NB4 (cell line): ENCODE measurements around the gene LYSMD1.

ENCODE experiments used
- CTCF ChIP-seq: IDR thresholded peaks from one replicate; pipeline ENCODE4 v1.5.1; 2012; ENCODE audit warnings: low read depth, low read length
- POLR2A ChIP-seq: IDR thresholded peaks from 2 replicates; pipeline ENCODE4 v1.6.1; 2011; ENCODE audit warnings: mild to moderate bottlenecking; ENCODE audit not compliant: insufficient read length; ENCODE audit errors: extremely low read depth

- TF ChIP-seq CTCF (peak; percentile 56), POLR2A (no peak)
Observed at GRCh38 chr1:151175863-151176262, 10.2 kb upstream of the LYSMD1 start, which contains the start of gene TMOD4.
